Stimulated activated memory B cell treated with anti-CD40 and anti-IgM and Interleukin-4, amounts not matched to agents 10 μg/mL and 1 μg/mL and 100 μg/mL, for 72 hours (primary cell): ENCODE data around the gene DLX2.
A peak's percentile ranks its signal among the peaks of the same experiment; 100 is the strongest.

Source experiments
- ATAC-seq: fragments of 150-1000 bp; cut with Tn5 transposase; 2 replicates; pipeline ENCODE4 v1.10.0; 2021
- H3K27ac Mint-ChIP-seq: one replicate; pipeline ENCODE4 v1.8.0; 2022; ENCODE audit warnings: mild to moderate bottlenecking, mixed read lengths
- H3K27me3 Mint-ChIP-seq: one replicate; pipeline ENCODE4 v1.8.0; 2022; ENCODE audit warnings: mixed read lengths
- H3K36me3 Mint-ChIP-seq: one replicate; pipeline ENCODE4 v1.8.0; 2022; ENCODE audit warnings: mixed read lengths
- H3K4me1 Mint-ChIP-seq: one replicate; pipeline ENCODE4 v1.8.0; 2022; ENCODE audit warnings: mixed read lengths
- H3K4me3 Mint-ChIP-seq: one replicate; pipeline ENCODE4 v1.8.0; 2022; ENCODE audit warnings: mild to moderate bottlenecking, moderate library complexity, mixed read lengths
- H3K9me3 Mint-ChIP-seq: one replicate; pipeline ENCODE4 v1.8.0; 2022; ENCODE audit warnings: mixed read lengths

Gene DLX2

DNA sequence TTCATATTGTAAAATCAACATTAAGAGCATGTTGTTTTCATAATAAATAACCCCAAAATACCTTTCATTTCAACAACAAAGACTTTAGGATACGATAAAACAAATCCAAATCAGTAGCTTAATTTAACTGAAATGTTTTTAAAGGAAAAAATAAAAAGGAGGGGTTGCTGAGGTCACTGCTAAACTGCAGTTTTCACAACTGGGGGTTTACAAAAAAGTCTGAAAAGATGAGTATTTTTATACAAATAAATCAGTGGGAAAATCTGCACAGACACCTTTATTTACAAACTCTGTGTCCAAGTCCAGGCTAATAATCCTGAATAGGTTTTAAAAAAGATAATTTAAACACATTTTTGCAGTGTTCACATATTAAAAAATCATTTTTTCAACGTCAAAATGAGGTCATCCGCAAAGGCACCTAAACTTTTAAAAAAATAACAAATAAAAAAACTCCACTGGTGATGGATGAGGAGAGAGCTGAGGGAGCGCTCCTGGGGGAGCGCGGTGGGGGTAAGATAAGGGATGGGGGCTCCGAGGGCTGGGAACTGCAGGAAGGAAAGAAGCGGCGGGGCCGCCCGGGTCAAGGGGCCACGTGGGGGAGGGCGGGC is 3.1 kb downstream of the DLX2 start:
- Mint-ChIP-seq H3K27ac (no peak overlapping the region), H3K27me3 (peaks cover 95% of the 10 kb centered on the region), H3K9me3 (peaks cover 4% of the 10 kb centered on the region), H3K4me3 (no peak overlapping the region), H3K36me3 (no peaks in the 10 kb centered on the region), H3K4me1 (peaks cover 56% of the 10 kb centered on the region)
- ATAC-seq: no peak

DNA sequence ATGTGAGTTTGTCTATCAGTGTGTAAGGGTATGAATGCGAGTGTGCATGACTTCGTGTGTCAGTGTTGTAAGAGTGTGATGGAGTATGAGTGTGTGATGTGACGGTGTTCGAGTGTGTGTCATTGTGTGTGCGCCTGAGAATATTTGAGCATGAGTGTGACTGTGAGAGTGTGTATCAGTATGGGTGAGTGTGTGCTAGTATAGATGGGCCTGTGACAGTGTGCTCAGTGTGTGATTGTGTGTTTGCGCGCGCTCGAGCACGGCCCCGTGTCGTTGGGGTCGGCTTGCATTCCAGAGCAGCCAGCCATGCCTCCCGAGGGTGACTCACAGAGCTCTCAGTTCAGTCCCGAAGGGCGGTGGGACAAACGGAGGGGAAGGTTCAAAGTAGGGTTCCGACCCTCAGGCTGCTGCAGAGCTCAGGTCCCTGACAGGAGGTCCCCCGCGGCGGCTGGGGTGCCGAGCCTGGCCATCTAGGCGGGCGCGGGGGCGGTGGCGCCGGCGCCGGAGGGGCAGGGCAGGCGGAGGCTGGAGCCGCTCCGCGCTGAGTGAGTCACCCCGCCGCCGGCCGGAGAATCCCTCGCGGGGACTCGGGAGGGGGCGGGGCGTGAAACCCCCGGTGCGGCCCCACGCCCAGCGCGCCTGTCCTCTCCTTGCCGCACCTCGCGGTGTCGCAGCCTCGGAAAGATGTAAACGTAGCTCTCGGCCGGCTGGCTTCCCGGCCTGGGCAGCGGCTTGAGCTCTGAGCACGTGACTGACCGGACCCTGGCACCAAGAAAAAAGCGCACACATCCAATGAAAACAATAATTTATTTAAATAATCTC is 3.8 kb downstream of the DLX2 start:
- no peaks in the 10 kb centered on the region for H3K36me3 Mint-ChIP-seq
- H3K27ac Mint-ChIP-seq: no peak overlapping the region
- H3K4me3 Mint-ChIP-seq: peak overlapping the region; percentile 11
- peaks cover 53% of the 10 kb centered on the region for H3K4me1 Mint-ChIP-seq
- ATAC-seq: no peak
- H3K27me3 Mint-ChIP-seq: peaks cover 94% of the 10 kb centered on the region
- peaks cover 4% of the 10 kb centered on the region for H3K9me3 Mint-ChIP-seq

DNA sequence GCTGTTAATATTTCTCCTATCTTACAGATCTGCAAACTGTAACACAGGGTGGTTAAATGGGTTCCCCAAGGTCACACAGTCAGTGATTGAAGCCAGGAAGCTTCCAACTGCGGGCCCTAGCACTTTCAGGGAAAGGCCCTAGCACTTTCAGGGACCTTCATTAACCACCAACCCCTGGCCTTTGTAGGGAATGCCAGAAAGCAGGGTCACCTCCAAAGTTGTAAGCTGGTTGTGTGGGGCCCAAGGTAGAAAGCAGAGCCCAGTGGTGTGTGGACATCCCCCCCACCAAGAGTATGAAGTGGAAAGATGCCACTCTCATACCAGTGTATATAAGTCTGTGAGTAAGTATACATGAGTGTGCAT is 4.4 kb downstream of the DLX2 start:
- no peak for ATAC-seq
- H3K27ac Mint-ChIP-seq: no peak overlapping the region
- H3K36me3 Mint-ChIP-seq: no peaks in the 10 kb centered on the region
- H3K4me1 Mint-ChIP-seq: peaks cover 48% of the 10 kb centered on the region
- H3K27me3 Mint-ChIP-seq: peaks cover 94% of the 10 kb centered on the region
- no peak overlapping the region for H3K4me3 Mint-ChIP-seq
- peaks cover 5% of the 10 kb centered on the region for H3K9me3 Mint-ChIP-seq

DNA sequence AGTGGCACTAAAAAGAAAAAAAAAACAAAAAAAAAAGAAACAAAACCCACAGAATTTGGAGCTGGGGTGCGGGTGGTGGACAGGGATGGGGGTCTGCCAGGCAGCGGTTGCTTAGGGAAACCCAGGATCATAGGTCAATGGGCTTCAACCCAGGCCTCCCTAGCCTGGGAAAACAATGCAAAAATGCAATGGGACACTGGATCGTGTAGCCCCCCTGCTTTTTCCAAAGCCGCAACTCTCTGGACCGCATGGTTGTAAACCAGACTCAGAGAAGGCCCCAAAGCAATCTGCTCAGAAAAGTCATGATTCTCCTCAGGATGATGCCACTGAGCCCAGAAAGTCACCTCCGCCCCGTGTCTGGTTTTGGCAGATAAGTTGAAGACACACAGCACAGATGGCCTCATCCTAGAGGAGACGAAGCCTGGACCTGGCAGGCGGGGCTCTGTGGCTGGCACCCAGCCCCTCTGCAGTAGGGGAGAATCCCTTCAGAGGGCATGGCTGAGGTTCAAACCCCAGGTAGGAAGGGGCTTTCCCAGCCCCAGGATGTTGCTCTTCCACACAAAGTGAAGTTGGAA is 5.1 kb downstream of the DLX2 start:
- Mint-ChIP-seq H3K4me1 (peaks cover 42% of the 10 kb centered on the region), H3K36me3 (no peaks in the 10 kb centered on the region), H3K4me3 (no peak overlapping the region), H3K27ac (no peak overlapping the region), H3K9me3 (peaks cover 7% of the 10 kb centered on the region), H3K27me3 (peaks cover 94% of the 10 kb centered on the region)
- no peak for ATAC-seq

DNA sequence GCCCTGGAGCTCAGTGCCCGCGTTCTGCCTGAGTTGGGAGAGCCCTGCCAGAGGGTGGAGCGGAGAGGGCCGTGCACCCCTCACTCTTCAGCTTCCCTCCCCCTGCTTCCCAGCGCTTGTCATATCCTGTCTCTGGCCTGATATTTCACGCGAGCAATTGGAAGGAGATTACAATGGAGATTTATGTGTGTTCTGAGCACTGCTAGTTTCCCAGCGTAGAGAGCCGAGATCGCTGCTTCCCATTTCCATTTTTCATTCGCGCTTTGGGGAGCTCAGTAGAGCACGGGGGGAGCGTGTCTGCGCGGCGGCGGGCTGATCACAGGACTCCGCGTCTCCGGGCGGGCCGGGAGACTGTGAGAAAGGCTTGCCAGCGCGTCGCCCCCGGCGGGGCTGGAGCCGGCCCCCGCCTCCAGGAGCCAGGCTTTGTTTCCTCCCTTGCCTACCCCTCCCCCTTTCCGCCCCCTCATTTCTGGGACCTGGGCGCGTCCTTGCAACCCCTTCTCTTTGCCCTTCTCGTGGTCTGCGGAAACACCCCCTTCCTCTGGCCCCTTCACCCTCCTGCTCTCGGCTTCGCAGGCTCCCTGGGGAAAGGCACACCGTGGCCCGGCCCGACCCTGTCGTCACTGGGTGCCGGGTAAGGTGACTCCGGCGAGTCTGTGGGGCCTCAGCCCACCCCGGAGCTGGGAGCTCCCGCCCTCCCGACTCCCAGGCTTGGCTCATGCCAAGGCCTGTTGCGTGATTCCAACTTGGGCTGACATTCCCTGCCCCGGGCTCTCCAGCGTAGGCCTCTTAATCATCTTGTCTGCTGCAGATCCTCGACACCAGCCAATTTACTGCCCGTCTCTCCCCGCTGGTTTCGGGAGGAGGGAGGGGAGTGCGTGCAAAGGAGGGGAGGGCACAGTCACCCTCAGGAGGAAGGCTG is 5.8 kb downstream of the DLX2 start:
- Mint-ChIP-seq H3K4me3 (peak overlapping the region; percentile 56), H3K27ac (no peak overlapping the region), H3K9me3 (peaks cover 7% of the 10 kb centered on the region), H3K4me1 (peaks cover 35% of the 10 kb centered on the region), H3K36me3 (no peaks in the 10 kb centered on the region), H3K27me3 (peaks cover 94% of the 10 kb centered on the region)
- ATAC-seq: no peak

DNA sequence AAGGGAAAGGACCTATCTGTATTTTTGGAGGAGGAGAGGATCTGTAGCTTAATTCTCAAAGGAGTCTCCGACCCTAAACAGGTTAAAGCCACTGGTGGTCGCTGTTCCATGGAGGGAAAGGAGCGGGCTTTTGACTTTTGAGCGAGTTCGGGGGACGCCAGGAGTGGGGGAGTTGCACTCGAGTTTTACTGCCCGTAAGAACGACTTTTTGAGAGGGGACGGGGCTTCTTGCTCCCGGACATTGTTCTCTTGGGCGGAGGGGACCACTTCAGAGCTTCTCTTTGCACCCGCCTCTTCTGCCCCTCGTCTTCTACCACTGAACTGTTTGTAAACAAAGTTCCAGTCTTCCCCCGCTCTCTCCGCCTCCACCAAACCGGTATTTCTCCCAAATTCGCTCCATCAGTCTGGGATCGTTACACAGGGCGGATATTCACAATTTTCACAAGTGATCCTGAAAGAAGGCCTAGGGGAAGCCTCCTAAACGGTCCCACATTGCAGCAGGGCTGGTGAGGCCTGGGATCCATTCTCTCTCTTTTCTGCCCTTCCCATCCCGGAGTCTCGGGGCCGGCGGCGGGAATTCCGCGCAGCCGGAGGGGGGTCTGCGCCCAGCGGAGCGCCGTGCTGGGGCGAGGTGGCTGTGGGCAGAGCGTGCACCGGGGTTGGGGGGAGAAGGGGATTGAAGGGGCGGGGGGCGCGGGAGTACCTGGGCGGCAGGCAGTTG is 6.6 kb downstream of the DLX2 start:
- ATAC-seq: no peak
- peaks cover 28% of the 10 kb centered on the region for H3K4me1 Mint-ChIP-seq
- H3K9me3 Mint-ChIP-seq: peaks cover 7% of the 10 kb centered on the region
- H3K27ac Mint-ChIP-seq: no peak overlapping the region
- no peak overlapping the region for H3K4me3 Mint-ChIP-seq
- H3K36me3 Mint-ChIP-seq: no peaks in the 10 kb centered on the region
- peaks cover 91% of the 10 kb centered on the region for H3K27me3 Mint-ChIP-seq

DNA sequence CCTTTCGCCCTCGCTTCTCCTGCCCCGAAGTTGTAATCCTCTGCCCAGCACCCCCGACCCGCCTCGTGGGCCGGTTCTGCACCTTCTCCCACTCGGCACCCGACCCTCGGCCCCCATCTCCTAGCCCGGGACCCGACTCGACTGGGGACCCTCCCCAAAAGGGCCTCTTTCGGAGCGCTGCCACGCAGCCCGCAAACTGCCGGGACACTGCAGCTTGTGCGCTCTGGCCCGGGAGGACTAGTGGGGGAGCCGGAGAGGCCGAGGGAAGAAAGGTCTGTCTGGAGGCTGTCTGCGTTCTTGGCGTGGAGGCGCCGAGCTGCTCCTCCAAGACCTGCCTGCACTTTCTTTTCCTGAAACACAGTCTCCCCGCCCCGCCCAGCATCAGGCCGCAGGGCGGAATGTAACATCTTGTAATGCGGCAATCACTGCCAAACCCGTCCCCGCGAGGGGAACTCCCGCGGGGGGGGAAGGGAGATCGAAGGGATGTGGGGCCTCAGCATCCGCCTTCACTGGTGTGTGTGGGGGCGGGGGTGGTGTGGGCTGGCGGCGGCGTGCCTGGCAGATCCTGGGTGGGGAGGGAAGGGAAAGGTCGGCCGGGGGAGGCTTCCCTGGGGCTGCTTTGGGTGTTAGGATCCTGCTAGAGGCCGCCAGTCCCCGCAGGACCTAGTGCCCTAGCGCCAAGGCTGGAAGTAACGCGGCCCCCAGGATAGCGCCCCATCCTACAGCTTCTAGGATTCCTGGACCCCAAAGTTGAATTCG is 7.4 kb downstream of the DLX2 start:
- peaks cover 91% of the 10 kb centered on the region for H3K27me3 Mint-ChIP-seq
- peaks cover 7% of the 10 kb centered on the region for H3K9me3 Mint-ChIP-seq
- H3K27ac Mint-ChIP-seq: no peak overlapping the region
- ATAC-seq: no peak
- peak overlapping the region; percentile 69 for H3K4me3 Mint-ChIP-seq
- peaks cover 28% of the 10 kb centered on the region for H3K4me1 Mint-ChIP-seq
- H3K36me3 Mint-ChIP-seq: no peaks in the 10 kb centered on the region

DNA sequence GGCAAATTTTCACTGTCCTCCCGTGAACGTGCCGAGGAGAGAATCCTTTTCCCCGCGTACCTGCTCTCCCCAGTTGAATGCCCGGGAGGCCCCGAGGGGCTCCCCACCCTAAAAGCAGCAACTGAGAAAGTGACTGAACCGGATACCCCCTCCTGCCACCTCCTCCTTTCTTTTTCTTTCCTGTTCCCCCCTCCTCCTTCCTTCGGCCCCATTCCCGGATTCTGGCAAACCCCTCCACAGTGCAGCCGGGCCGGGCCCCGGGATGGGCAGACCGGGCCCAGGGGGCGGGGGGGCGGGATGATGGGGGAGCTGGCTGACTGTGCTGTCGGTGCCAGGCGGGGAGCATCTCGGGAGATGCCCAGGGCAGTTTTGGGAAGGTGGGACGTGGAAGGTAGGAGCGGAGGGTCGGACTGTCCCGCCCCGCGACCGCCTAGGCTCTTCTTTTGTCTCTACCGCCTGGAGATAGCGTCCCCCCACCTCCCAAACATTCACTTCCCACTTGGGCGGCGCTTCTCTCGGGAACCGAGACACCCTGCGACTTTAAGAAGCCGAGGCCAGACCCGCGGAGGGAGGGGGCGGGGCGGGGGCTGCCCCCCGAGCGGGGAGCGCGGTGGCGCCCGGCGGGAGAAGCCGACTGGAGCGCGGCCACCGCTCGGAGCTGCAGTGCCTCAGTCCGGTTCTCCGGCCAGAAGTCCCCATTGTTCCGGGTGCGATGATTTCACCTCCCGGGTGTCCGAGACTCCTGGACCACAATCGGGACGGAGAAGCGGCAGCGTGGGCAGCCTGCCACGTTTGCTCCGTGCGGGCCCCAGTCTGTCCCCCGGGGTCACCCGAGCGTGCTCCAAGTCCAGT is 8.2 kb downstream of the DLX2 start:
- peak overlapping the region; percentile 69 for H3K4me3 Mint-ChIP-seq

DNA sequence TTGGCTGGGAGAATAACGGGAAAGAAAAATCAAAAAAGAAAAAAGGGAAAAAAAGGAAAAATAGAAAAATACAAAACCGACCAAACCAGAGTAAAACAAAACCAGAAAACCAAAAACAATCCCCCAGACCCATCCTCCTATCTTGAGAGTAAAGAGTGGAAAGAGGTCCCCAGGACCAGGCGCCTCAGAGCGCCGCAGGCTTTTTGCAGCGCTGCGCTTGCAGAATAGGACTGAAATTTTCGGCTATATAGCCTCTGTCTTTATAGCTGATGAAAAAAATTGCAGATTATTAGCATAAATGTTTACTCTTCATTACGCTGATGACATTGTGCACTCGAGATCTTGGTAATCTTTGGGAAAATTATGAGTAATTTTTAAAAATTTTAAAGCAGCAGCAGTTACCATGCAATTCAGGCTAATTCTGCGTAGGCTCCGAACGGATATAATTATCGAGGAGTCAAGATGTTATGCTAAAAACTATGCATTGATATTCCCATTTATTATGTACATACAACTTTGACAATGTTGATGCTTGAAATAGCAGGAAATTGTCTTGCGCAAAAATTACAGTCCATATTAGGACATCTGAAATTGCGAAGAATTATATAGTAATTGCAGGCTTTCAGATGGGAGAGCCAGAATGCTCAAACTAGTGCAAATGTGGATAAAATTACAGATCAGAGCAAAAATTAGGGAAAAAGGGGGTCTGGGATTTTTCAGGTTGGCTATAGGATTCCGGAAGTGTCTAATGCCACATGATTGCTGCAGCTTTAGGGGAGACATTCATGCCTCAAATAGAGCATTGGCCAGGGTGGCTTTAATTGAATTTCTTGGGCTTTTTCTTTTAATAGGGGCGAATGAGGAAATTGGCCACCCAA is 9.0 kb downstream of the DLX2 start:
- Mint-ChIP-seq H3K36me3 (no peaks in the 10 kb centered on the region), H3K4me3 (no peak overlapping the region), H3K9me3 (peaks cover 6% of the 10 kb centered on the region), H3K27me3 (peaks cover 91% of the 10 kb centered on the region), H3K4me1 (peaks cover 26% of the 10 kb centered on the region), H3K27ac (no peak overlapping the region)
- ATAC-seq: no peak

More for the DNA sequence above, 8.2 kb downstream of the DLX2 start:
- Mint-ChIP-seq H3K36me3 (no peaks in the 10 kb centered on the region), H3K4me1 (peaks cover 28% of the 10 kb centered on the region), H3K9me3 (peaks cover 7% of the 10 kb centered on the region), H3K27ac (no peak overlapping the region), H3K27me3 (peaks cover 91% of the 10 kb centered on the region)
- ATAC-seq: no peak

DNA sequence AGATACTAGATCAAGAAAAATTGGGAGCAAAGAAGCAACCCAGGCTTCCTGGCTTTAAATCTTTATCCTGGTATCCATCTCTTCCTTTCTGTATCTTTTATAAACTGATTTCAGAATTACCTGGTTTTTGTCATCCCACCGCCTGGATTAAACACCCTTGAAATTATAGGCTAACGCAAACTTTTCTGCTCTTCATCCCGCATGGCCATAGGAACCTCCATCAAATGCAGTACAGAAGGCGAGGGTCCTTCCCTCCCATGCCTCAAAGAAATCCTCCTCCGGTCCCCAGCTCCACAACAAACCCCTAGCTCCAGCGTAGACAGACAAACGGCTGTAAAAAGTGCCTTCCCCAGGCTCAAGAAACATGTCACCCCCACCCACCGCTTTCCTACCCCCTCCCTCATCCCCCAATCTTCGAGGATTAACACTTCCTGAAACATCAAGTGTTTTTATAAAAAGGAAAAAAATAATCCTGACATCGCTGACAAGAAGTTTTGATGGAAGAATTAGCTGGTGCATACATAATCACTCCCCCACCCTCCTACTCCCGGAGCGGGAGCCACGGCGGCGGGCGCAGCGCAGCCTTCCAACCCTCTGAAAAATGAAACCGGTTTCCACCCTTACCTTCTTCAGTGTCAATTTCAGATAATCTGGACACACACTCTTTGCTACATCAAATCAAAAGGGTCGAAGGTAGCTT is 9.8 kb downstream of the DLX2 start:
- Mint-ChIP-seq H3K36me3 (no peaks in the 10 kb centered on the region), H3K27ac (no peak overlapping the region), H3K4me1 (peaks cover 29% of the 10 kb centered on the region), H3K9me3 (peaks cover 3% of the 10 kb centered on the region), H3K4me3 (no peak overlapping the region), H3K27me3 (peaks cover 92% of the 10 kb centered on the region)
- no peak for ATAC-seq

DNA sequence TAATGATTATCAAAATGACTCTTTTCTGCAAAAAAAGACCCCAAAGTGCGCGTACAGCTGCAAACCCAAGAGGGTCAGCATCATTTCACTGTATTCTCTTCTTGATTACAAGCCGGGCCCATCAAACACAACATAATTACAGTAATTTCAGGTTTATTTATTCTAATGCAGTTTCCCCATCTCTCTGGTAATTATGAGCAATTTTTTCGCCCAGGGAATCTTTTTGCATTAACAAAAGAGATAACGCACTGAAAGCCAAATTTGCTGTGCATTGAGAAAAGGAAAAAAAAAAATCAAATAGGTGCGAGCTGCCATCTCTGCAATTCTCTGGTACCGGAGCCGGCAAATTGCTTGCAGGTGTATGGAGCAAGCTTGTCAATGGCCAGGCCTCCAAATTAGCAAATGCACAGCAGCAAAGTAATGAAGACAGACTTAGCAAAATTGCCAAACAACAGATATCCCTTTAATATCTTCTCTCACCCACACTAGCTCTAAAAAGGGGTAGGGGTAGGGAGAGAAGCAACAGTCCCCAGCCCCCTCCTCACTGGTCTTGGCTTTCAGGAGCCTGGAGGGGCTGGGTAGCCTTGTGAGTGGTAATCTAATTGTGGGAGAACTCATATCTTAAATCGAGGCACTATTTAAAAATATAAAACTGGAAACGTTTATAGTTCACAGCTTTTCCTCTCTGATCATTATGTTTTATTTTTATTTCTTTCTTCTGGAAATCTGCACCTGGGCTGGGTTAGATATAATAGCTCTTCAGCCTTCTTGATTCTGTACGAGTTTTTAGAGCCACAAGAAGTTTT is 10.7 kb downstream of the DLX2 start:
- H3K27ac Mint-ChIP-seq: no peak overlapping the region
- H3K4me1 Mint-ChIP-seq: peaks cover 31% of the 10 kb centered on the region
- peaks cover 3% of the 10 kb centered on the region for H3K9me3 Mint-ChIP-seq
- ATAC-seq: no peak
- H3K4me3 Mint-ChIP-seq: no peak overlapping the region
- H3K36me3 Mint-ChIP-seq: no peaks in the 10 kb centered on the region
- peaks cover 93% of the 10 kb centered on the region for H3K27me3 Mint-ChIP-seq
